Right ventricle myocardium inferior (tissue), 1 donor: ENCODE measurements around the gene SMCO3. TPM values are rescaled to one million over a fixed set of nuclear protein-coding genes. Genes with fewer than 3 reads are reported as not detected.

Experiments
- ATAC-seq: fragments of 200-7000 bp; cut with Tn5 transposase; one replicate; pipeline ENCODE4 v1.9.1; 2020; ENCODE audit warnings: mild to moderate bottlenecking, moderate library complexity
- DNase-seq: peaks from one replicate; pipeline ENCODE4 v3.0.0; 2021; ENCODE audit errors: missing footprints
- intact Hi-C: fragments of 100-400 bp; cut with DNase I; formaldehyde crosslinking; loops from one replicate; pipeline ENCODE4 v1.11.0; 2022
- long read RNA-seq: library from polyadenylated mRNA; unstranded; transcript quantifications from one replicate; pipeline ENCODE4 v2.0.0, GENCODE V29; 2021
- total RNA-seq: library from RNA; stranded (reverse); fragmentation: NEBNext Ultra II Directional; extraction: Animal tissue kit (Norgen Biotek cat#: 25700); gene quantifications from one replicate; pipeline ENCODE4 v1.2.1, GENCODE V29; 2021
- donor health status: DM: no; HTN: yes; CAD: no; lungs with severe emphysema.

The SMCO3 gene
- 0.30 TPM for total RNA-seq
- long read RNA-seq = 0 reads

- intact Hi-C loops = loop anchor here (5.0 kb wide), 1 partner anchor 408 kb away; the partner anchor contains the start of gene RERG
- DNase-seq (no peak), ATAC-seq (no peak)
Measured at GRCh38 chr12:14814014-14814413, at the start of gene SMCO3. Gene SMCO3 (minus strand): TSS chr12:14814182. CDS start chr12:14806680, 7,502 bp downstream.

GRCh38 chr12:14860490-14860889 lies 46.5 kb upstream of the SMCO3 start:
- ATAC-seq = no peak
- no peak for DNase-seq
- intact Hi-C loops = no loop called here

- no peak for ATAC-seq
- intact Hi-C loops = no loop called here
- DNase-seq = no peak
Measured at GRCh38 chr12:14858513-14858912, 44.5 kb upstream of the SMCO3 start.

- intact Hi-C loops = no loop called here
- ATAC-seq = peak; percentile 35
- no peak for DNase-seq
Measured at GRCh38 chr12:14854586-14855183, 40.7 kb upstream of the SMCO3 start.

- DNase-seq = no peak
- intact Hi-C loops = no loop called here
Measured at GRCh38 chr12:14853961-14854360, 40.0 kb upstream of the SMCO3 start.

GRCh38 chr12:14852880-14853279 lies 38.9 kb upstream of the SMCO3 start:
- intact Hi-C loops = no loop called here
- ATAC-seq (no peak), DNase-seq (no peak)

More at GRCh38 chr12:14853961-14854360, 40.0 kb upstream of the SMCO3 start:
- ATAC-seq = peak; percentile 54

- DNase-seq (no peak), ATAC-seq (no peak)
- intact Hi-C loops = no loop called here
Measured at GRCh38 chr12:14850929-14851663, 37.1 kb upstream of the SMCO3 start.

- DNase-seq (no peak), ATAC-seq (peak; percentile 89)
Measured at GRCh38 chr12:14849661-14850060, 35.7 kb upstream of the SMCO3 start.

GRCh38 chr12:14846876-14847580 lies 33.0 kb upstream of the SMCO3 start:
- ATAC-seq (no peak), DNase-seq (no peak)
- intact Hi-C loops = loop anchor here (10.0 kb wide), 2 partner anchors 118 to 428 kb away; partner anchors contain the start of gene ARHGDIB

More at GRCh38 chr12:14849661-14850060, 35.7 kb upstream of the SMCO3 start:
- intact Hi-C loops = loop anchor here (2.0 to 10.0 kb wide), 3 partner anchors 35 to 425 kb away; partner anchors contain the start of genes ARHGDIB and MGP

GRCh38 chr12:14846042-14846587 lies 32.1 kb upstream of the SMCO3 start:
- intact Hi-C loops = loop anchor here (10.0 kb wide), 2 partner anchors 119 to 429 kb away; partner anchors contain the start of gene ARHGDIB
- ATAC-seq = no peak
- DNase-seq = no peak

GRCh38 chr12:14845350-14845750 lies 31.4 kb upstream of the SMCO3 start:
- DNase-seq = no peak
- intact Hi-C loops = loop anchor here (1.0 to 10.0 kb wide), 3 partner anchors 119 to 429 kb away; partner anchors contain the start of gene ARHGDIB

GRCh38 chr12:14844401-14844800 lies 30.4 kb upstream of the SMCO3 start:
- ATAC-seq = no peak
- intact Hi-C loops = loop anchor here (5.0 to 10.0 kb wide), 3 partner anchors 120 to 430 kb away; partner anchors contain the start of genes ARHGDIB and RERG
- DNase-seq = no peak

More at GRCh38 chr12:14845350-14845750, 31.4 kb upstream of the SMCO3 start:
- ATAC-seq = peak; percentile 47

- DNase-seq (no peak), ATAC-seq (peak; percentile 48)
- intact Hi-C loops = loop anchor here (5.0 to 10.0 kb wide), 3 partner anchors 121 to 431 kb away; partner anchors contain the start of genes ARHGDIB and RERG
Measured at GRCh38 chr12:14843425-14843887, 29.5 kb upstream of the SMCO3 start, which contains the start of gene ART4. Gene ART4 (minus strand): TSS chr12:14843526. CDS start chr12:14843113, 413 bp downstream.

- ATAC-seq (no peak), DNase-seq (no peak)
- intact Hi-C loops = loop anchor here (5.0 to 10.0 kb wide), 3 partner anchors 122 to 432 kb away; partner anchors contain the start of genes ARHGDIB and RERG
Measured at GRCh38 chr12:14842315-14842714, 28.3 kb upstream of the SMCO3 start.

- DNase-seq (peak; percentile 43), ATAC-seq (peak; percentile 91)
- intact Hi-C loops = loop anchor here (2.0 to 10.0 kb wide), 4 partner anchors 67 to 433 kb away; partner anchors contain the start of genes ARHGDIB and RERG
Measured at GRCh38 chr12:14841761-14842160, 27.8 kb upstream of the SMCO3 start.

- ATAC-seq (no peak), DNase-seq (no peak)
- intact Hi-C loops = loop anchor here (2.0 to 10.0 kb wide), 4 partner anchors 66 to 434 kb away; partner anchors contain the start of genes ARHGDIB and RERG
Measured at GRCh38 chr12:14840616-14841015, 26.6 kb upstream of the SMCO3 start.

- no peak for ATAC-seq
- intact Hi-C loops = no loop called here
- DNase-seq = no peak
Measured at GRCh38 chr12:14839262-14839661, 25.3 kb upstream of the SMCO3 start.
